Mesothelial cell of epicardium (in vitro differentiated cells): Measurements from ENCODE around the gene ACADM. TPM values are rescaled to one million over a fixed set of nuclear protein-coding genes. Genes with fewer than 3 reads are reported as not detected.
"Not testable (repeated sequence)": the region's sequence is repeated elsewhere in the genome, so short reads cannot be mapped to it uniquely, and the experiment has no call there.

Experiments used
- DNase-seq, 2 experiments: peaks; one replicate each; pipeline ENCODE4 v3.0.0; 2021; ENCODE audit warnings: low spot score in 2 of 2; ENCODE audit not compliant: unreplicated experiment in 2 of 2
- H3K27ac Mint-ChIP-seq: 2 replicates; pipeline ENCODE4 v1.8.0; 2021; ENCODE audit warnings: mixed read lengths
- H3K27me3 Mint-ChIP-seq: 2 replicates; pipeline ENCODE4 v1.8.0; 2021; ENCODE audit warnings: low read depth, mixed read lengths
- H3K36me3 Mint-ChIP-seq: 2 replicates; pipeline ENCODE4 v1.8.0; 2021; ENCODE audit warnings: mixed read lengths
- H3K4me1 Mint-ChIP-seq: 2 replicates; pipeline ENCODE4 v1.8.0; 2021; ENCODE audit warnings: mixed read lengths
- H3K4me3 Mint-ChIP-seq: 2 replicates; pipeline ENCODE4 v1.8.0; 2021; ENCODE audit warnings: mild to moderate bottlenecking, moderate library complexity, mixed read lengths
- H3K9me3 Mint-ChIP-seq: 2 replicates; pipeline ENCODE4 v1.8.0; 2021; ENCODE audit warnings: mixed read lengths
- CTCF ChIP-seq: fragments of 200-600 bp; sonication (generic); IDR thresholded peaks from one replicate; pipeline ENCODE4 v1.5.0; 2021; ENCODE audit warnings: antibody characterized with exemption; ENCODE audit not compliant: unreplicated experiment
- total RNA-seq: library from RNA; stranded (reverse); gene quantifications from 3 replicates; pipeline ENCODE4 v1.2.1, GENCODE V29; 2021

ACADM gene
- total RNA-seq, 1 donor from 2014 or later = 41.8 TPM

GRCh38 chr1:75720325-75720724, 4.2 kb upstream of the ACADM start:
- Mint-ChIP-seq H3K4me1 (peaks cover 1% of the 10 kb centered on the region), H3K27ac (no peak overlapping the region), H3K4me3 (no peak overlapping the region), H3K9me3 (no peaks in the 10 kb centered on the region), H3K27me3 (no peaks in the 10 kb centered on the region), H3K36me3 (no peaks in the 10 kb centered on the region)
- DNase-seq = no peak
- TF ChIP-seq CTCF = no peak

- TF ChIP-seq CTCF = no peak
- DNase-seq = no peak
- Mint-ChIP-seq H3K27me3 (no peaks in the 10 kb centered on the region), H3K4me3 (no peak overlapping the region), H3K4me1 (peaks cover 6% of the 10 kb centered on the region), H3K27ac (no peak overlapping the region), H3K9me3 (no peaks in the 10 kb centered on the region), H3K36me3 (no peaks in the 10 kb centered on the region)
Measured at GRCh38 chr1:75720820-75721219, 3.7 kb upstream of the ACADM start.

GRCh38 chr1:75722246-75722645, 2.3 kb upstream of the ACADM start:
- not testable (repeated sequence) for H3K27ac Mint-ChIP-seq

GRCh38 chr1:75722966-75723365, 1.5 kb upstream of the ACADM start:
- TF ChIP-seq CTCF = no peak
- no peaks in the 10 kb centered on the region for H3K36me3 Mint-ChIP-seq
- peaks cover 22% of the 10 kb centered on the region for H3K4me1 Mint-ChIP-seq
- no peak for DNase-seq
- H3K9me3 Mint-ChIP-seq = no peaks in the 10 kb centered on the region
- H3K27me3 Mint-ChIP-seq = no peaks in the 10 kb centered on the region
- peak overlapping the region; percentile 98 for H3K4me3 Mint-ChIP-seq
- no peak overlapping the region for H3K27ac Mint-ChIP-seq

More at GRCh38 chr1:75722246-75722645, 2.3 kb upstream of the ACADM start:
- not testable (repeated sequence) for DNase-seq, H3K4me3 Mint-ChIP-seq, H3K27me3 Mint-ChIP-seq, H3K36me3 Mint-ChIP-seq, H3K9me3 Mint-ChIP-seq
- H3K4me1 Mint-ChIP-seq = peaks cover 16% of the 10 kb centered on the region

GRCh38 chr1:75723989-75724471, 479 bp upstream of the ACADM start:
- DNase-seq = no peak
- H3K36me3 Mint-ChIP-seq = no peaks in the 10 kb centered on the region
- no peak for TF ChIP-seq CTCF
- H3K27ac Mint-ChIP-seq = peak overlapping the region; percentile 92
- H3K9me3 Mint-ChIP-seq = no peaks in the 10 kb centered on the region
- H3K4me3 Mint-ChIP-seq = peak overlapping the region; percentile 98
- no peaks in the 10 kb centered on the region for H3K27me3 Mint-ChIP-seq
- peaks cover 24% of the 10 kb centered on the region for H3K4me1 Mint-ChIP-seq

- Mint-ChIP-seq H3K9me3 (no peaks in the 10 kb centered on the region), H3K36me3 (no peaks in the 10 kb centered on the region), H3K27me3 (no peaks in the 10 kb centered on the region), H3K4me3 (peak overlapping the region; percentile 98), H3K4me1 (peaks cover 24% of the 10 kb centered on the region), H3K27ac (peak overlapping the region; percentile 78)
- no peak for TF ChIP-seq CTCF
- DNase-seq = no peak
Measured at GRCh38 chr1:75725266-75725665, 757 bp downstream of the ACADM start.
